IPS-18a (cell line): ENCODE data around the gene ATN1.

Source experiments
- H3K27ac ChIP-seq: one replicate; pipeline ENCODE4 v1.5.1; 2013; ENCODE audit warnings: low read length
- H3K27me3 ChIP-seq: one replicate; pipeline ENCODE4 v1.6.1; 2013; ENCODE audit warnings: mild to moderate bottlenecking, low read length; ENCODE audit not compliant: control insufficient read depth, insufficient read depth
- H3K36me3 ChIP-seq: one replicate; pipeline ENCODE4 v1.6.1; 2013; ENCODE audit warnings: low read depth, low read length; ENCODE audit not compliant: control insufficient read depth
- H3K4me1 ChIP-seq: one replicate; pipeline ENCODE4 v1.6.1; 2013; ENCODE audit warnings: low read depth, low read length; ENCODE audit not compliant: control insufficient read depth
- H3K4me3 ChIP-seq: one replicate; pipeline ENCODE4 v1.5.1; 2013; ENCODE audit warnings: low read length
- H3K9ac ChIP-seq: one replicate; pipeline ENCODE4 v1.6.1; 2013; ENCODE audit warnings: mild to moderate bottlenecking, low read length, moderate library complexity
- H3K9me3 ChIP-seq: one replicate; pipeline ENCODE4 v1.6.1; 2013; ENCODE audit warnings: low read depth, low read length; ENCODE audit not compliant: control insufficient read depth

Gene ATN1

GRCh38 chr12:6978188-6978587 is 50.4 kb downstream of the ATN1 start:
- H3K4me1 ChIP-seq = no peaks in the 10 kb centered on the region
- H3K9me3 ChIP-seq = no peaks in the 10 kb centered on the region
- H3K4me3 ChIP-seq = no peak overlapping the region
- peaks cover 77% of the 10 kb centered on the region for H3K36me3 ChIP-seq
- H3K27ac ChIP-seq = no peak overlapping the region
- H3K9ac ChIP-seq = no peak overlapping the region
- H3K27me3 ChIP-seq = no peaks in the 10 kb centered on the region

DNA sequence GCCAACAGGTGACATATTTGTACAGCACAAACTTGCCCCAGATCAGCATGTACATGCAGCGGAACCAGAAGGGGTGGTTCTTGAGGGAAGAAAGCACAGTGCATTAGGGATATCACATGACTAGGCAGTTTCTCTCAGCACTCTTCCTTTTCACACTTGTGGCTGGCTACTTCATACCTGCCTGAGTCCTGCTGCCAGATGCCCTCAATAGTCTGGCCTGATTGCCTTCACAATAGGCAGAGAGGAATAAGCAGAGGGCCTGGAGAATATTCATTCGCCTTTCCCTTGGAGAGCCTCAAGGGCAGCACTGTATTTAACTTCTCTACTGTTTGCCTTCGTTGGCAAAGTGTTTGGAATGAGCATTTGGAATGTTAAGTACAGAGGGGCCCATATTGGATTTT is 50.9 kb downstream of the ATN1 start:
- Histone ChIP-seq H3K36me3 (peaks cover 77% of the 10 kb centered on the region), H3K4me1 (no peaks in the 10 kb centered on the region), H3K27me3 (no peaks in the 10 kb centered on the region), H3K4me3 (no peak overlapping the region), H3K9ac (no peak overlapping the region), H3K27ac (no peak overlapping the region), H3K9me3 (no peaks in the 10 kb centered on the region)

DNA sequence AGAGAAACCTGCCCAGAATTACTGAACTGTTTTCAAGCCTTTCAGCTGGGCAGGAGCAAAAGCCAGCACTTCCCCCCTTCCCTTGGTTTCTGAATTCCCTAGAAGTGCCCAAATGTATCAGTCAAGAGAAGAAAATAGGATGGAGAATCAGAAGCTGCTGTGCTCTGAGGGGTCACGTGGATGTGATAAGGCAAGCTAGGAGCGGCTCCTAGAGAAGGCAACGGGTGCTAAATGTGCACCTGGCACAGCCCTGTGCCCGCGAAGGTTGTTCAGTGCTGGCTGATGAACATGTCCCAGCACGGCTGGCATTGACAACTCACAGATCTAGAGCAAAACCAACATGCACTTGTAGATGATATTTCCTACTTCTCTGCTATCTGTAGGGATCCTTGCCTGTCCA is 51.3 kb downstream of the ATN1 start:
- H3K4me1 ChIP-seq = no peaks in the 10 kb centered on the region
- no peak overlapping the region for H3K4me3 ChIP-seq
- peaks cover 74% of the 10 kb centered on the region for H3K36me3 ChIP-seq
- H3K27me3 ChIP-seq = no peaks in the 10 kb centered on the region
- no peak overlapping the region for H3K9ac ChIP-seq
- no peaks in the 10 kb centered on the region for H3K9me3 ChIP-seq
- no peak overlapping the region for H3K27ac ChIP-seq

GRCh38 chr12:6979453-6979852 is 51.7 kb downstream of the ATN1 start:
- H3K4me1 ChIP-seq = no peaks in the 10 kb centered on the region
- no peaks in the 10 kb centered on the region for H3K9me3 ChIP-seq
- no peak overlapping the region for H3K27ac ChIP-seq
- no peaks in the 10 kb centered on the region for H3K27me3 ChIP-seq
- no peak overlapping the region for H3K4me3 ChIP-seq
- H3K36me3 ChIP-seq = peaks cover 70% of the 10 kb centered on the region
- no peak overlapping the region for H3K9ac ChIP-seq

- H3K4me3 ChIP-seq = no peak overlapping the region
- H3K4me1 ChIP-seq = no peaks in the 10 kb centered on the region
- no peaks in the 10 kb centered on the region for H3K9me3 ChIP-seq
- H3K27ac ChIP-seq = no peak overlapping the region
- peaks cover 64% of the 10 kb centered on the region for H3K36me3 ChIP-seq
- H3K9ac ChIP-seq = no peak overlapping the region
- no peaks in the 10 kb centered on the region for H3K27me3 ChIP-seq
Observed at GRCh38 chr12:6980075-6980474, 52.3 kb downstream of the ATN1 start.

- no peaks in the 10 kb centered on the region for H3K27me3 ChIP-seq
- no peaks in the 10 kb centered on the region for H3K4me1 ChIP-seq
- H3K4me3 ChIP-seq = no peak overlapping the region
- H3K36me3 ChIP-seq = peaks cover 57% of the 10 kb centered on the region
- no peak overlapping the region for H3K27ac ChIP-seq
- H3K9ac ChIP-seq = no peak overlapping the region
- no peaks in the 10 kb centered on the region for H3K9me3 ChIP-seq
Observed at GRCh38 chr12:6980740-6981139, 53.0 kb downstream of the ATN1 start.

- no peaks in the 10 kb centered on the region for H3K27me3 ChIP-seq
- no peaks in the 10 kb centered on the region for H3K9me3 ChIP-seq
- H3K36me3 ChIP-seq = peaks cover 52% of the 10 kb centered on the region
- H3K9ac ChIP-seq = no peak overlapping the region
- H3K4me3 ChIP-seq = no peak overlapping the region
- H3K27ac ChIP-seq = no peak overlapping the region
- no peaks in the 10 kb centered on the region for H3K4me1 ChIP-seq
Observed at GRCh38 chr12:6981152-6982052, 53.6 kb downstream of the ATN1 start.

DNA sequence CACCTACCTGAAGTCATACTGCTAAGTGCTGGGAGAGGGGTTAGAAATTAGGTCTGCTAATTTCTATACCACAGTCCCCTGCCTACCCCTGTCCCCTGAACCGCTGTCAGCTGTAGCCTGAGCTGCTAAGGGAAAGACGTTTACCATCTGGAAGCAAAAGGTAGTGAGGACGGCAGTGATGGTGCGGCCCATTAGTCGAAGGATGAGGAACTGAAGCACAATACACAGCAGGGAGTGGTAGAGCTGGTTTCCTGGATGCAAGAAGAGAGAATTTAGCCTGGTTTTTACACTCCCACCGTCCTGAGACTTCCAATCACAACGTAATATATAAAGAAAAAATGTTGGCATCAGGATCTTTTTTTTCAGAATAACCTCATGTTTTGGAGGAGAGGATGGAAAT is 54.8 kb downstream of the ATN1 start:
- no peak overlapping the region for H3K4me3 ChIP-seq
- no peaks in the 10 kb centered on the region for H3K27me3 ChIP-seq
- no peaks in the 10 kb centered on the region for H3K4me1 ChIP-seq
- no peaks in the 10 kb centered on the region for H3K9me3 ChIP-seq
- peaks cover 42% of the 10 kb centered on the region for H3K36me3 ChIP-seq
- H3K27ac ChIP-seq = no peak overlapping the region
- H3K9ac ChIP-seq = no peak overlapping the region

GRCh38 chr12:6987956-6988553 is 60.3 kb downstream of the ATN1 start:
- Histone ChIP-seq H3K4me1 (no peaks in the 10 kb centered on the region), H3K9ac (no peak overlapping the region), H3K4me3 (no peak overlapping the region), H3K27ac (no peak overlapping the region), H3K27me3 (no peaks in the 10 kb centered on the region), H3K36me3 (peaks cover 10% of the 10 kb centered on the region), H3K9me3 (no peaks in the 10 kb centered on the region)
